ENCODE measurements around the gene USP26. TPM values are rescaled to one million over a fixed set of nuclear protein-coding genes. Genes with fewer than 3 reads are reported as not detected.

The USP26 gene
- not detected for polyA plus RNA-seq (2012; ENCODE audit: insufficient read depth, insufficient read length, low read depth)

- no peak for DNase-seq
- Histone ChIP-seq H3K27me3 (no peaks in the 10 kb centered on the region), H3K9me3 (no peaks in the 10 kb centered on the region), H3K4me3 (ENCODE audit: low read depth, low read length) (no peak within 1 kb of the TSS), H3K4me1 (no peaks in the 10 kb centered on the region), H3K36me3 (no peaks in the 10 kb centered on the region)
- TF ChIP-seq CTCF (IDR thresholded peaks at IDR 0.05; ENCODE audit: low read depth, low read length), result no peak
Measured at GRCh38 chrX:133097031-133097430, at the start of gene USP26. USP26 (minus strand) TSS chrX:133097109; CDS start chrX:133028220, 68,889 bp downstream.

GRCh38 chrX:133134282-133134681 is 37.4 kb upstream of the USP26 start:
- no peaks in the 10 kb centered on the region for H3K9me3 ChIP-seq
- H3K36me3 ChIP-seq, result no peaks in the 10 kb centered on the region
- no peaks in the 10 kb centered on the region for H3K27me3 ChIP-seq
- no peak overlapping the region for H3K4me3 ChIP-seq (ENCODE audit: low read depth, low read length)
- no peaks in the 10 kb centered on the region for H3K4me1 ChIP-seq
- no peak for DNase-seq
- TF ChIP-seq CTCF (IDR thresholded peaks at IDR 0.05; ENCODE audit: low read depth, low read length), result no peak

- Histone ChIP-seq H3K4me1 (no peaks in the 10 kb centered on the region), H3K9me3 (no peaks in the 10 kb centered on the region), H3K36me3 (no peaks in the 10 kb centered on the region), H3K27me3 (no peaks in the 10 kb centered on the region), H3K4me3 (ENCODE audit: low read depth, low read length) (no peak overlapping the region)
- no peak for TF ChIP-seq CTCF (IDR thresholded peaks at IDR 0.05; ENCODE audit: low read depth, low read length)
- DNase-seq, result no peak
Measured at GRCh38 chrX:133120406-133120805, 23.5 kb upstream of the USP26 start.

GRCh38 chrX:133094098-133094731 is 2.7 kb downstream of the USP26 start:
- no peaks in the 10 kb centered on the region for H3K36me3 ChIP-seq
- no peak overlapping the region for H3K4me3 ChIP-seq (ENCODE audit: low read depth, low read length)

GRCh38 chrX:133090236-133090809 is 6.6 kb downstream of the USP26 start:
- no peak for TF ChIP-seq CTCF (IDR thresholded peaks at IDR 0.05; ENCODE audit: low read depth, low read length)
- Histone ChIP-seq H3K27me3 (no peaks in the 10 kb centered on the region), H3K9me3 (no peaks in the 10 kb centered on the region), H3K36me3 (no peaks in the 10 kb centered on the region), H3K4me1 (no peaks in the 10 kb centered on the region), H3K4me3 (ENCODE audit: low read depth, low read length) (no peak overlapping the region)
- DNase-seq, result no peak

More at GRCh38 chrX:133094098-133094731, 2.7 kb downstream of the USP26 start:
- DNase-seq, result no peak
- TF ChIP-seq CTCF (IDR thresholded peaks at IDR 0.05; ENCODE audit: low read depth, low read length), result no peak
- Histone ChIP-seq H3K4me1 (no peaks in the 10 kb centered on the region), H3K9me3 (no peaks in the 10 kb centered on the region), H3K27me3 (no peaks in the 10 kb centered on the region)

GRCh38 chrX:133089411-133089810 is 7.5 kb downstream of the USP26 start:
- Histone ChIP-seq H3K9me3 (no peaks in the 10 kb centered on the region), H3K4me3 (ENCODE audit: low read depth, low read length) (no peak overlapping the region), H3K36me3 (no peaks in the 10 kb centered on the region), H3K27me3 (no peaks in the 10 kb centered on the region), H3K4me1 (no peaks in the 10 kb centered on the region)
- TF ChIP-seq CTCF (IDR thresholded peaks at IDR 0.05; ENCODE audit: low read depth, low read length), result no peak
- DNase-seq, result no peak
